Superior temporal gyrus (tissue), 1 donor: Measurements from ENCODE around the gene DMBX1.

Source experiments
- DNase-seq: peaks from one replicate; pipeline ENCODE4 v3.0.0-alpha.2; 2016; ENCODE audit errors: extremely low spot score

DMBX1 gene

DNA sequence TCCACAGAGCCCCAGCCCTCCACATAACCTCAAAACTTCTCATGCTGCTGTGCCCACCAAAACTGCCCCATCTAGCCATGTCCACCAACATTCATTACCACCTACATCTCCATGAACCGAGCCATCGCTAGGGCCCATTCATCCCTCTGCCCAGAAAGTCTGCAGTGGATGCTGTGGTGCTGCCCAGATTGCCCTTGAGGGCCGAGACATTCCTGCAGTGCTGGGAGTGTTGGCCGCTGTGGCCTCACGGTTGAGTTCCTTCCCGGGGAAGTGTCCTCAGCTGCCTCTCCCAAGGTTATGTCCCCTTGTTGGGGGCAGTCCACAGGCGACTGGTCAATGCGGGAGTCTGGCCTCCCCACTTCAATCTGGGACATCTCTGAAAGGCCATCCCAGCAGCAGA, 30.3 kb upstream of the DMBX1 start:
- no peak for DNase-seq

DNA sequence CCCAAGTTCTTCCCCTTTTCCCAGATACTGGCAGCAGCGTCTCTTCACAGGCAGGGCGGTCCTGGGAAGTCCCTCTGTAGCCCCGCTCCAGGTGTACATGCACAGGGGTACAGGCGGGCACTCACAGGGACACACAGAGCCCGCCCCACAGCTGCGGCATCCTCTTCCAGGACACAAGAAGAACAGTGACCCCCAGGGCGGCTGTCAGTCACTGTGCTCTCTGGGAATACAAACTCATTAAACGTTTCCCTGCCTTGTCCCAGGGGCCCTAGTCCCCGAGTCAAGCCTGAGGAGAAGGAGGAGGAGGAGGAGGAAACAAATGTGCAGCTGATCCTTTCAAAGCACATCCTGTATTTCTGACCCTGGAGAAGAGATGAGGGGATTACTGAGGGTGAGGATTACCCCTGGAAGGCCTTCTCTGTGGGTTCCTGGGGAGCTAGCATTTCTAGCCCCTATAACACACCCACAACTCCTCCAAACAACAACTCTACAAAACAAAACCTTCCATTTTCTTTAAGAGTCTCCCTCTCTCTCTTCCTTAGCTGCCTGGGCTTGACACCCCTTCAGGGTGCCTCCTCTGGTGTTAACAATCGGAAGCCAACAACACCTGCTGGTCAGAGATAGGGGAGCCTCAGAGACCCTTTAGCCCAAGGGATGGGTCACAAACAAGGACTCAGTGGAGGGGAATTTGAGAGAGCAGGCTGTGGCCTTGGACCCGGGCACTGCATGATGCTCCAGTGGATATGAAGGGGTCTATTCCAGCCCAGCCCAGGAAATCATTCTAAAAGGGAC, 28.4 kb upstream of the DMBX1 start:
- DNase-seq: no peak

DNA sequence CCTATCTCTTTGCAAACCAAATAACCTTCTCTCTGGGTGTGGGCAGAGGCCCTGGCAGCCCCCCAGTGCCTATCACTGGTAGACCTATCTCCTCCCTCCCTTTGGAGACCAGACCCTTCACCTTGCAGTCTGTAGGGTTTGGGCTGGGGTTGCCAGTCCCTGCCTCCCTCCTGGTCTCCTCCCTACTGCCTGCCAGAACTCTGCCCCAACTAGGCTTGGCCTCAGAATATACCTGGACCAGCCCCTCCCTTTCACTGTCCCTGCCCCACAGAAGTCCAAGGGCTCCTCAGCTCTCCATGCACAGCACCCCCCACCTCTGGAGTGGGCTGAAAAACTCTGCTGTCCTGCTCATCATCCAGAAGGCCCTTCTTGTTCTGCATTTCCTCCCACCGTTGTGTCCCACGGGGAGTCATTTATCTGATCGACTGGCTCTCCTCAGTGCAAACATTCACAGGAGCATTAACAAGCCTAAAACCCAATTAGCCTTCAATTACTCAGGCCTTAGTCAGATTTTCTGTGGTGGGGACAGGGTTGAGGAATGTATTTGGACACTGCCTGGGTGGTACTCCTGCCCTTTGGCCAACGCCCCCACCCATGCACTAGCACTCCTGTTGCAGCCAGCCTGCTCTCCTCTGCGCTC, 27.7 kb upstream of the DMBX1 start:
- no peak for DNase-seq

DNA sequence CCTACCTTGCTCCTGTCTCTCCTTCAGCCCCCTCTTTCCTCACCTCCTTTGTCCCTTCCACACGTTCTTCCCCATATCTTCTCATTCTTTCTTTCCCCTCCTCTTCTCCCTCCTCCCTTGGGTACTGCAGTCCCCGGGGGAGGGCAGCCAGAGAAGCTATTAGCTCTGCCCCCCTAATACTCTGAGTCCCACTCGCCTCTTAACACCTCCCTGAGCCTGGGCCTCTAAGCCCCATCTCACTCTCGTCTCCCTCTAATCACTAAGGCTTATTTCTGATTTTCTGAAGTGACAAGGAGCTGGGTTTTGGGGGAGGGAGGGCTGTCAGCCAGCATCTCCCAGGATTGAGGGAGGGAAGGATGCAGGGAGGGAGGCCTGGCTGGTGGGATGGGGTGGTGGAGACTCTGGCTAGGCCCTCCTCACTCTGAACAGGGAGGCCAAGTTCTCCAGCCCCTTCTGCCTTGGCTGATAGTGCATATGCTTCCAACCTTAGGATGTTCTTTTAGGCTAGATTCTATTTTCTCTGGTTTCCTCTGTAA, 25.6 kb upstream of the DMBX1 start:
- DNase-seq: no peak

DNA sequence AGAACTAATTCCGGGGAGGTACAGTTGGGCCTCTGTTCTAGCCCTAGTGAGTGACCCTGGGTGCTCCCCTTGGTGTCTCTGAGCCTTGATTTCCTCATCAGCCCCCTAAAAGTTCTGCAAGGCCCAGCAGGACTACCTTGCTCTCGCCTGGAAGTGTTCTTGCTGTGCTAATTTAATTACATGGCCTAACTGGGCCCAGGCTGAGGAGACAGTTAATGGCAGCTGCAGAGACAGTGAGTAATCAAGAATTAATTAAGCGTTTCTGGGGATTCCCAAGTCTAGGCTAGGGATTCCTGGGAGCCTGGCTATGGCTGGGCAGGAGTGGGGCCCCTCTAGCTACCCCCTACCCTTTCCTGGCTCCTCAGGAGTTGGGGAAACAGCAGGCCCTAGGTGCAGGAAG, 24.7 kb upstream of the DMBX1 start:
- no peak for DNase-seq

DNA sequence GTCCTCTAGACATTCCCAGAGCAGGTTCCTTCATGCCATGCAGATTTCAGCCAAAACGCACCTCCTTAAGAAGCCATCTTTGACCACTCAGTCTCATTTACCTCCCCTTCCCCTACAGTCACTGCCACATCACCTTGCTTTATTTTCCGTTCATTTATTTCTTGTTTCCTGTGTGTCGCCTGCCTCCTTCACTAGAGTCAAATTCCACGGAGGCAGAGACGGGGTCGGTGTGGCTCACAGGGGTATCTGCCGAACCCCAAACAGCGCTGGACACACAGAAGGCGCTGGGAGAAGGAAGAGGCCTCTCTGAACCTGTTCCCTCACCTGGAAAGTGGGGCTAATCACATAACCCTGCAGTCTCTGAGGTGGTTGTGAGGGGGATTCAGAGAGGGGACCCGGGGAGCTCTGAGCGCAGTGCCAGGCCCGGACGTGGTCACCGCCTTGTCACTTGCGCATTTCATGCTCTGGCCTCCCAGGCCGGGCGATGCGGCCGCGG, 23.6 kb upstream of the DMBX1 start:
- DNase-seq: no peak

DNA sequence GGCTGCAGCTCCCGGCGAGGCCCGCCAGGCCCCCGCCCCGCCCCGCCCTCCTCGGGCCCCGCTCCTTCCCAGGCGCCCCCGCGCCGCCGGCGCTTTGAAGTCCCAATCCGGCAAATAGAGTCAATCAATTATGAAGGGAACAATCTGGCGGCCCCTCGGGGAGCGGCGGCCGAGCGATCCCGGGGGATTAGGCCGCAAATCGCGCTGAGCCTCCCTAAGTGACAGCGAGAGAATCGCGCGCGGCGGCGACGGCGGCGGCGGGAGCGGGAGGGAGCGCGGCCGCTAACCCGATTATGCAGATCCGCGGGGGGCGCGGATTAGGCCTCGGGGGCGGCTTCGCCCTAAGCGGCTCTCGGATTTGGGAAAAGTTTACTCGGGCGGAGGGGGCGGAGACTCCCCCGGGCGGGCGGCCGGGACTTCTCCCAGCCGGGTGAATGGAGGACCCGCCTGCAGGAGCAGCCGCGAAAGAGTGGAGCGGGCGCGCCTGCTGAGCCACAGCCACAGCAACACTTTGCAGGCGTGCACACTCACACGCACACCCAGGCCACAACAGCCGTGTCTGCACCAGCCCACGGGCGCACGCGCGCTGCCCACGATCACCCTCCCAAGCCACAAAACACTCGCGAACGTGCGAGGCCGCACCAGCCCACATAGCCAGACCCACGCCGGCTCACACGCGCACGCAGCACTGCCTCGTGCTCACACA, 23.0 kb upstream of the DMBX1 start:
- no peak for DNase-seq

DNA sequence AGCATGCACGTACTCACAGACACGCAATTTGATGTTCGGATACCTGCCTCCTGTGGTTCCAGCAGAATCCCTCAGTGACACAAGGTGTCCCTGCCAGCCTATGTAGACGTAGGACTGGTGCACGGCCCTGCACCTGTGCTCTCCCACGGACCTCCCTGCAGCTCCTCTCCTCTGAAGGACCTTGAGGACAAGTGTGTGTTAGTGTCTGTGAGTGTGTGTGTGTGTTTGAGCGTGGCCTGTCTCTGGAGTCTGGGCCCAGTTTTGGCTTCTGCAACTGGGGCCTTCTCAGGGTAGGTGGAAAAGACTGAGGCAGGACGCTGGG, 22.5 kb upstream of the DMBX1 start:
- DNase-seq: no peak

DNA sequence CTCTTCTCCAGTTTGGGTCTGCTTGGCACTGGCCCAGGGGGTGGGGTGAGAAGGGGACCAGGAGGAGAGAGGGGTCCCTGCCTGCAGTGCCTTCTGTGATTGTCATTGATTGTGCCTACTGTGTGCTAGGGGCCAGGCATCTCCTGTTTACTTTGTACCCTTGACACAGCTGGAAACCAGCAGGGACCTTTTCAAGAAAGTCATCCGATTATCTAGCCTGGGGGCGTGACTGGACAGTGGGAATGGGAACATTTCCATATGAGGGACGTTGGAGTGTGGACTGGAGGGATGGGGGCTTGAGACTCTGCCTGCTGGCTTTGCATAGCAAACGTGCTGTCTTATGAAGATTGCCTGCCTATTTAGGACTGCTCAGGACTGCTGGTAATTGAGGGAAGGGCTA, 19.8 kb upstream of the DMBX1 start:
- no peak for DNase-seq

DNA sequence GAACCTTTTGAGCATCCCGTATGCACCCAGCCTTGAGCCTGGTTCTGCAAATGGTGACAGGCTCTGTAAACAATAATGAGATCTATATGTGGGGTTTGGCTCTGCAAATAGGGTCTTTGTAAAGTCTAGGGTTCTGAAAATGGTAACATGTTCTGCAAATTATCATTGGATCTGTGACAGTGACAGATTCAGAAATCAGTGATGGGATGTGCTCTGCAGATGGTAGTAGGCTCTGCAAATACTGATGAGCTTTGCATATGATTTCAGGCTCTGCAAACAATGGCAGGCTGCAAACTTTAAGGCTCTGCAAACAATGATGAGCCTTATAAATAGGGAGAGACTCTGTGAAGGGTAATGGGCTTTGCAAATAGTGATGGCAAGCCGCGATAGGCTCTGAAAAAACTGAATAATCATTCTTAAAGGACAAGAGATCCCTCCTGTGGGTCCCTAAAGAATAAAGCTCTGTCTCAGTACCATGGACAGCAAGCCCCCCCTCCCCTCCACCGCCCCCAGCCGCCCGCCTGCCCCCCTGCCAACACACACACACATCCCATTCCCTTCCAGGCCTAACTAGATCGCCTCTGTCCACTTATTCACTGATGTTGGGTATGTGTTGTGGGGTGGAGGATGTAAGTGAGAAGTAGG, 17.7 kb upstream of the DMBX1 start:
- no peak for DNase-seq

DNA sequence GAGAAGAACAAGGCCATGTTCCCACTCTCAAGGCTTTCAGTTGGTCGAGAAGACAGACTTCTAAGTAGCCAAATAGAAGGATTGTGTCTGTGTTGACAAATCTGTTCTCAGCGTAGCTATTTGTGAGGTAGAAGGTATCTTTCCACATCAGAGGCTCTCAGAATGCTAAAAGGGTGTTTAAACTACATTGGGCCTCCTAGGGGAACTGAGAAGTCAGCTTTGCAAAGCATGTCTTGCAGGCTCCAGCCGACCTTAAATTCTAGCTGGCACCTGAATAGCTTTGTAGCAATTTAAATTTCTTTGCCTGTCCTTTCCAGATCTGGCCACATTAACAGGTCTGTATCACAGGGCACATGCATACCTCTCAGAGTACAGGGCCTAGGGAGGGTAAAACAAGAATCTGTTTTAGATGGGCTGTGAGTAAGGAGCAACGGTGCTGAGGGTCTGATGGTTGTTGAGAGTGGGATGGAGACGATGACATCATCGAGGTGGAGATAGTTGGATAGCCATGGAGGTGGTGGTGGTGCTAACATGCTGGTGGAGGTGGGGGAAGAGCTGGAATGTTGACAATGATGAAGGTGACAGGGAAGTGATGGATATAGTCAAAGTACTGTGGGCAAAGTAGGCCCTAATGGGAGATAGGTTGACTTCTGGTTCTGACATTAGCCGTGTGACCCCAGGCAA, 17.0 kb upstream of the DMBX1 start:
- DNase-seq: no peak

DNA sequence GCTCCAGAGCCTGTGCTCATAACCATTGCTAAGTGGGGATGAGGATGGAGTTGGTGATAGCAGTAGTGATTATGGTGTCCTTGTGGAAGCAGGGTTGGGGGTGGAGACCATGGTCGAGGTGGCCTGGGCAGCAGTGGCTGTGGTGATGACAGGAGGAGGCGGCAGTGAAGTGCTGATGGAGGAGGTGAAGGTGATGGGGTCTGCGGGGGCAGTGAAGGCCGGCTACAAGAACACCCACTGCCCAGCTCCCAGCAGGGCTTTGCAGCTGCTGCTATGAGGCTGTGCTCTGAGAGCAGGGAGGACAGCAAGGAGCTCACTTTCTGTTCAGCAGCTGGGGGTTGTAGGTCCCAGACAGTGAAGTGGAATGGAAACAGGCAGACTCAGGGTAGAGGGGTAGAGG, 15.6 kb upstream of the DMBX1 start:
- no peak for DNase-seq

DNA sequence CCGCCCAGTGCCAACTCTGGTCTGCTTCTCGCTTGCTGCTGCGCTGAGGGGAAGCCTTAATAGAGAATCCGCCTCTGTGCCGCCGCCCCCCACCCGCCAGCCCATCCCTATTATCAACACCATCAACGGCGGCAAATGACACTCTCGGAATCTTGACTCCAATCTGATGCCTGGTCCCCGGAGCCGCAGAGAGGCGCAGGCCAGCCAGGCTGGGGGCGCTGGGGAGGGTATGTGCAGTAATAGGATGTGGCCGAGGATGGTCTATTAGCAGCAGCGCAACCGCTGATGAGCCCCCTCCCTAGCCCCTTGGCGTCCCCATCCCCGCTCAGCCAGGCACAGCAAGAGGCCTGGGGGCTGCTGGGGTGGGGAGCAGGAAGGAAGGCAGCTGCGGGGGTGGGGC, 15.1 kb upstream of the DMBX1 start:
- no peak for DNase-seq

DNA sequence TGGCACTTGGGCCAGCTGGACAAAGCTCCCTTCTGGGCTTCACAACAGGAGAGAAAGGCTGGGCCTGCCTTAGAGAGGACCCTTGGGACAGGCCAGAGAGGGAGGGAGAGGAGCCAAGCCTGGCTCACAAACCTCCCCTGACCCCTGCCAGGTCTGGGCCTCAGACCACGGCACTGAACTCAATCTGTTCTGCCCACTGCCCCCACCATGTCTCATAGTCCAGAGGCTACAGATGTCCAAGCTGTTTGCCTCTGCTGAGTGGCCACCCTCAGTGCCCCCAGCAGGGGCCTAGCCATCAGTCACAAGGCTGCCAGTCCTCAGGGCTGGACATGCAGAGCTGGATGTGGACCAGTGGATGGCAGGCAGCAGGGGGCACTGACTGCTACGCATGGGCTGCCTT, 13.0 kb upstream of the DMBX1 start:
- DNase-seq: no peak

DNA sequence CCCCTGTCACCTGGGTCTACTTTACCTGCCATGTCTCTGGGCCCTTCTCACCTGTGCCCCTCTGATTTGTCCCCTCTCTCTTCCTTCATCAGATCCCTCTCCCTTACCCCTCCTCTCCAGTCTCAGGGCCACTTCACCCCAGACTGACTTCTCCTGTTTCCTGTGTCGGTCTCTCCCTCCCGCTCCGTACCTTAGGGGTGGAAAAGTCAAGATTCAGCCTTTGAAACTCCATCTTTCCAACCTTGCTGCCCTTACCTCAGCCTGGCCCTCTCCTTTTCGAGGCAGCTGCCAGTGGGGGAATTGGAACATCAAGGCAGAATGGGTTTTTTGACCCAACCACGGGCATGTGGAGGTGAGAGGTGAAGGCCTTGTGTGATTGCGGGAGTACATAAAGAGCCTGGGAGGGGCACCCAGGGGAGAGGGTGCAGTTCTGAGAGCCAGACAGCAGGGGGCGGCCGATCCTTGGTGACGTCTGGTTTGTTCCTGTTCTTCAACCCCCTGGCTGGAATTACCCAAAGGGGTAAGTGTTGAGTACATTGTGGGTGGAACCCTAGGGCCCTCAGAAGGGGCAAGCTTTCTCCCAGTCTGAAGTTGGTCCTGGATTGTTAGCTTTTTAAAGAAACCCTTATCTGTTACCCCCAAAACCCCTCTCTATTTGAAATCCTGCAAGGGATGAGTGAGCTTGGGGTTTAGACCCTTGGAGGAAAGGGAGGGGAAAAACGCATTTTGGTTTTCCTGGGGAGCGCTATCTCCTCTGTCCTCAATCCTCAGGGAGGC, 12.3 kb upstream of the DMBX1 start:
- DNase-seq: peak; percentile 84

DNA sequence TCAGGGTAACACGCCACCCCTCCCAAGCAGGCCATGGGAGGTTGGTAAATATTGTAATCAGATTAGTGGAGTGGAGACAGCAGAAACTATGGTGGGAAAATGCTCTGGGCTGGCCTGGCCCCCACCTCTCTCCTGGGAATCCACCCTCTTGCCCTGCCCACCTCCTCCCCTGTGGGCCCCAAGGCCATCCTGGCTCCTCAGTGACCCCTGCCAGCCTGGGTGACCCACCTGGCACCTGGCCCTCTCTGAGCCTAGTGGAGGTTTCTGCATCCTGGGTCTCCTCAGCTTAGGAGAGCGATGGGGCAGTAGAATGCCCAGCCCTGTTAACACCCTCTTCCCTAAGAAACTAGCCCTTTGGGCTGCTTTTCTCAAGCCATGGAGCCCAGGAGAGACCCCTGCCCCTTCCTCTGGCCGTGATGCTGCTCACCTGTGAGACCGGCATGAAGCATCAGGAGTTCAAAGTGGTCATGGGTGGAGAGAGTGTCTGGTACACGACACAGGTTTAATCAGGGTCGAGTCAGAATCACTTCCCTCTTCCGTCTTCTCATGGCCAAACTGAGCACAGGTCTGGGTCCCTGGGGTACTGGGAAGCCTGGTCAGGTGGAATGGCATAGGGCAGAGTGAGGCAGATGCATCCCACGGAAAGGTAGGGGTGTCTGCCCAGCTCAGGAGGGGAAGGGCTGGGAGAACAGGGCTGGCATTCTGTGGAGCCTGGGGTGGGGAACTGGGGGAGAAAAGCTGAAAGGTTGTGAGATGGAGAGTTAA, 10.7 kb upstream of the DMBX1 start:
- DNase-seq: no peak

DNA sequence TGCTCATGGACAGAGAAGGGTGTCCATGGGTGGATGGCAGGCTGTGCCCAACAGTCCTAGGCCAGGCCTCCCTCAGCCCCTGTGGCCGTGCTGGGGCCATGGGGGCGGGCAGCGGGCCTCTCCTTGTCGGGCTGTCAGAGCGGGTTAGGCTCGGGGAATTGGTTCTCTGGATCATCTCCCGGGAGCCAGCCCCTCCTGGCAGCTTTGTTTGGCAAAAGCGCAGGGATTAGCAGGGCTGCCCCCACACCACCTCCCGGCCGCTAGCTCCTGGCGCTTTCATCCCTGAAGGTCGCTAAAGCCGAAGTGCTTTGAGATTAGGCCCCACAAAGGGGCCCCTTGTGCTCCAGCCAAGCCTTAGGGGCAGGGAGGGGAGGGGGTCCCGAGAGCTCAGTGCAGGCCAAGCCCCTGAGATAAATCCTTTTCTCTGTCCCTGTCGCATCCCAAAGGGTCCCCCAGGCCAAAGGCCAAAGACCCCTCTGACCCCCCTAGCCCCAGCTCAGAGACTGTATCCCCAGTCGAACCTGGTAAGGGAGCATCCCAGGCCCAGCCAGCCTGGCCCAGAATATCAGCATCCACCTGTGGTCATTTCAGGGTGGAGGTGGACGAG, 9.8 kb upstream of the DMBX1 start:
- no peak for DNase-seq

DNA sequence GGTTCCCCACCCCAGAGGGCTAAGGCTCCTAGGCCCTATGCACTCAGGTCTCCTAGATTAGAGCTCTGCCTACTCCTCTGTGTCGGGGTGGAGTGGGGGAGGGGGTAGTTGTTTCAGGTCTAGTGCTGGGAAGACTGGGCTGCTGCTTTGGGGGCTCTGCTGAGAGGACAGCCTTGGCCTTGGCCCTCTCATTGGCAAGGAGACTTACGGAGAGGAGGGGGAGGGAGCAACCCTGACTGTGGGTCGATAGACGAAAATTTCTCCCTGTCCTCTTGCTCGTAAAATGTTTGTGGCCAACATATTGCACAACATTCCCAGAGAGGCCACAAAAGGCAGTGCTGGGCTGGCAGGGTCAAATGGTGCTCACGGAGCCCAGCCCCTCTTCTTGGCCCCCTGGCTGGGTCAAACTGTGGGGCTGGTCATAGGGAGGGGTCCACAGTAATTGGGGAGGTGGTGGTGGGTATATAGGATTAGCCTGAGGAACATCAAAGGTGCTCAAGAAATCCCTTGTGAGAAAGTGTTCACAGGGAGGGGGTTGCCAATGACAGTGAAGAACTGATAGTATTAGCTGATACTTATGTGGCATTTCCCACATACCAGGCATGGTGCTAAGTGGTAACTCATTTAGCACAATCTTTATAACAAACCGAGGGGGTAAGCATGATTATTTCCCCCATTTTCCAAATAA, 8.5 kb upstream of the DMBX1 start:
- DNase-seq: no peak

DNA sequence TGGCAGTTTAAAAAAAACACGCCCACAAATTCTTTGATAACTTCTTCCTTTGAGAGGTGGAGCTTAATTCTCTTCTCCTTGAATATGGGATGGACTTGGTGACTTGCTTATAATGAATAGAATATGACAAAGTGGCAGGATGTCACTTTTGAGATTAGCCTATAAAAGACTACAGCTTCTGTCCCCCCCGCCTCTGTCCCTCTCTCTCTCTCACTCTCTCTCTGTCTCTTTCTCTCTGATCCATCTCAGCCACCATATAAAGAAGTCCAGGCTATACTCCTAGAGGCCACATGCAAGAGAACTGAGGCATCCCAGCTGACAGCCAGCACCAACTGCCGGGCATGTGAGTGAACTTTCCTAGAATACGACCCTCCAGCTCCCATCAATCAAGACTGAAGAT, 7.7 kb upstream of the DMBX1 start:
- no peak for DNase-seq
